DMS 273 treated with DMSO at 0.1 percent for 48 hours (cell line): ENCODE data around the gene PRKAR1B.
A peak's percentile ranks its signal among the peaks of the same experiment; 100 is the strongest.

Source experiments
- DNase-seq: peaks from one replicate; lab custom pipeline; 2025; lab: John Stamatoyannopoulos, UW

Gene PRKAR1B

DNA sequence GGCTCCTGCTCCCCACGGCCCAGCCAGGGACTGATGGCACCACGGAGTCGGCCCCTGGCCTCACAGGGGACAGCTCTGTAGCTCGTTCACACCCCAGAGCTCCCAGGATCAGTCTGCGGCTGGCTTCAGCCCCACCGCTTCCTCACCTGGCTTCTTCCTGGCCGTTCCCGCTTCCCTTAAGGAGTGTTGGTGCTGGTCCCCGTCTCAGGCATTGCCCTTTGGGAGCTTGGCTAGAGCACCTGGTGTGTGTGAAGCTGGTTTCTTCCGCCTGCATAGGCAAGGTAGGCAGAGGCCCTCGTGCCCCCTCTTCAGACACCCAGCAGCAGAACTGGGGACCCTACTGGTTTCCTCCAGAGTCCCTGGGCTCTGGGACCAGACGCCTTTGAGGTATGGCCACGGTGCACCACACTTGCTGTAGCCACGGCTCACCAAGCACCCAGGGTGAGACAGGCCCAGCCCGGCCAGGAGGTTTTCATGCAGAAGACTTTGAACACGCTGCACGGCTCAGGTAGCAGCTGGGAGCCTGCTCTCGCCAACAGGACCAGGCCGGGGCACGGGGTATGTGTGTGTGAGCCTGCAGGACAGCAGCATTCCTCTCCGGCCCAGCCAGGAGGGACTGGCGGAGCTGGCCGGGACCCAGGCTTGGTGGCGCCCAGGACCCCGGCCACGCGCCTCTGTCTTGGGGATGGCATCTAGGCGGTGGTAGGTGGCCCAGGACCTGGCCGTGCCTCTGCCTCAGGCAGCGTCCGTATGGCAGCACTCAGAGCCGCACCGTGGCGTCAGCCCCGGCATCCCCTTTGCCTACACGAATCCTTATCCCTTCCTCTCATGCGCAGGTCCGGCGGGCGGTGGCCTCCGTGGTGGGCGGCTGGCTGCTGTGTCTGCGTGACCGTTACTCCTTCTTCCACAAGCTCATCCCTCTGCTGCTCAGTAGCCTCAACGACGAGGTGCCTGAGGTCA, 13.2 kb upstream of the PRKAR1B start:
- DNase-seq, result no peak

DNA sequence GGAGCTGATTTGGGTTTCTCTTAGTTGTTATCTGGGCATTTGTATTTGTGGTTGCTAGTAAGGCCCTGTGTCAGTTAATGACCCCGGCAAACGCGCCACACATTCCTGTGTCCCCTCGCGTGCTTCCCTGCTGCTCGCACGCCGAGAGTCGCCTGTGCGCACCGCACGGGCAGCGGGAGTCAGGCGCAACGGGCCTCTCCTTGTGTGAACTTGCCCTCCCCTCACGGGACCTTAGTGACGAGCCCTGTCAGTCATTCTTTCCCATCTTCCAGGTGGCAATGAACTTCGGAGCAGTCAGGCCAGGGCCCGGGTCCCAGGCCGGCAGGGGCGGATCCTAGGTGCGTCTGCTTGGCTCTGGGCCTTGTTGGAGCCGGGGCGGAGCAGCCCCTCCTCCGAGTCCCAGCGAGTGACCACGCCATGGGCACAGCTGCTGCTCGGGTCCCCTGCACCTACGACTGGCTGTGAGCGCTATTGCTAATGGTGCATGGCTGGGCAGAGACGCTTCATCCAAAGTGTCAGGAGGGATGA, 12.4 kb upstream of the PRKAR1B start:
- no peak for DNase-seq

DNA sequence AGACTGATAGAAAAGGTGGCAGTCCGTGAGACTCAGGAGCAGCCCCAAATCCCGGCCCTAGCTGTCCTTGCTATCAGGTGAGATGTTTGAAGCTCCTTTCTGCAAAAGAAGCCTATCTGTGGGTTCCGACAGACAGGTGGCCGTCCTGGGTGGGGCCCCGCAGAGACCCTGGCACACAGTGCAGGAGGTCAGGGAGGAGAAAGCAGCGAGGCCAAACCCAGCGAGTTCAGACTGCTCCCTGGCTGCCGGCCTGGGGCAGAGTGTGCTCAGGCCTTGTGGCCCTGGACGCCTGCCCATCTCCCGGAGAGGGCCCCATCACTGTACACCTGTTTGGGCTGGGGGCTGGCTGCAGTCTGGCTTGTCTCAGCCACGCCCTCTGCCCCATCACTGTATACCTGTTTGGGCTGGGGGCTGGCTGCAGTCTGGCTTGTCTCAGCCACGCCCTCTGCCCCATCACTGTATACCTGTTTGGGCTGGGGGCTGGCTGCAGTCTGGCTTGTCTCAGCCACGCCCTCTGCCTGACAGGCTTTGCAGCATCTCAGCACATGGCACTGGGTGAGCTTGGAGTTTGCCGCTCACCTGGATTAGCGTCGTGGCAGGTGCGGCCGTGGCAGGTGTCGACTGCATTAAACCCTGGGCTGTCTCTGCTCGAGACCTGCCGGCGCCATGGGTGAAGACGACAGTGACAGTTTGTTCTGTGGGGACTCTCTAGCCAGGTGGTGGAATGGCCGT, 11.8 kb upstream of the PRKAR1B start:
- no peak for DNase-seq

DNA sequence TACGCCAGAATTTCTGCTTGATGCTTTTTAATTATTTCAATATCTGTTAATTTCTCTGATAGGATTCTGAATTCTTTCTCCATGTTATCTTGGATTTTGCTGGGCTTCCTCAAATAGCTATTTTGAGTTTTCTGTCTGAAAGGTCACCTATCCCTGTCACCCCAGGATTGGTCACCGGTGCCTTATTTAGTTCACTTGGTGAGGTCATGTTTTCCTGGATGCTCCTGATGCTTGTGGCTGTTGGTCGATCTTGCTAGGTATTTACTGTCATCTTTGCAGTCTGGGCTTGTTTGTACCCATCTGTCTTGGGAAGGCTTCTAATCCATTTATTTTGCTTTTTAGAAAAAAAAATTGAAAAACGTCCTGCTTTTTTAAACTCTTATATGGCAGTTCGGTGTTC, 11.2 kb upstream of the PRKAR1B start:
- DNase-seq, result no peak

DNA sequence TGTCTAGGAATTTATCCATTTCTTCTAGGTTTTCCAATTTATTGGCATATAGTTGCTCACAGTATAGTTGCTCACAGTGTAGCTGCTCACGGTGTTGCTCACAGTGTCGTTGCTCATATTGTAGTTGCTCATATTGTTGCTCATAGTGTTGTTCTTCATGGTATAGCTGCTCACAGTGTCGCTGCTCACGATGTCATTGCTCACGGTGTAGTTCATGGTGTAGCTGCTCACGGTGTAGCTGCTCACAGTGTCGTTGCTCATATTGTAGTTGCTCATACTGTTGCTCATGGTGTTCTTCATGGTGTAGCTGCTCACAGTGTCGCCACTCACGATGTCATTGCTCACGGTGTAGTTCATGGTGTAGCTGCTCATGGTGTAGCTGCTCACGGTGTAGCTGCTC, 7.7 kb upstream of the PRKAR1B start:
- no peak for DNase-seq

DNA sequence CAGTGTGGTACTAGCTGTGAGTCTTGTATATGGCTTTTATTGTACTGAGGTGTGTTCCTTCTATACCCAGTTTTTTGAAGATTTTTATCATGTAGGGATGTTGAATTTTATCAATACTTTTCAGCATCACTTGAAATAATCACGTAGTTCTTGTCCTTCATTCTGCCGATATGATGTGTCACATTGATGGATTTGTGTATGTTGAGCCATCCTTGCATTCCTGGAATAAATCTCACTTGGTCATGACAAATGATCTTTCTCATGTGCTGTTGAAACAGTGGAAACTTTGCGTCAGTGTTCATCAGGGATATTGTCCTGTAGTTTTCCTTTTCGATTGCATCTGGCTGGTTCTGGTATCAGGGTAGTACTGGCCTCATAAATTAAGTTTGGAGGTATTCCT, 7.1 kb upstream of the PRKAR1B start:
- DNase-seq, result no peak

DNA sequence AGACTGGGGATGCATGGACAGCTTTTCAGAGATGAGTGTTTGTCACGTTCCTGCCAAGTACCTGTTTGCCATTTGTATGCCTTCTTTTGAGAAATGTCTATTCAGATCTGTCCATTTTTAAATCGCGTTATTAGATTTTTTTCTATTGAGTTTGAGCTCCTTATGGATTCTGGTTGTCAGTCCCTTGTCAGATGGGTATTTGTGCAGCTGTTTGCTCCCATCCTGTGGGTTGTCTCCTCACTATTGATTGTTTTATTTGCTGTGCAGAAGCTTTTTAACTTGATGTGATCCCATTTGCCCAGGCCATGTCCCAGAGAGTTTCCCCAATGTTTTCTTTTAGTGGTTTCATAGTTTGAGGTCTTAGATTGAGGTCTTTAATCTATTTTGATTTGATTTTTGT, 5.5 kb upstream of the PRKAR1B start:
- DNase-seq, result no peak

DNA sequence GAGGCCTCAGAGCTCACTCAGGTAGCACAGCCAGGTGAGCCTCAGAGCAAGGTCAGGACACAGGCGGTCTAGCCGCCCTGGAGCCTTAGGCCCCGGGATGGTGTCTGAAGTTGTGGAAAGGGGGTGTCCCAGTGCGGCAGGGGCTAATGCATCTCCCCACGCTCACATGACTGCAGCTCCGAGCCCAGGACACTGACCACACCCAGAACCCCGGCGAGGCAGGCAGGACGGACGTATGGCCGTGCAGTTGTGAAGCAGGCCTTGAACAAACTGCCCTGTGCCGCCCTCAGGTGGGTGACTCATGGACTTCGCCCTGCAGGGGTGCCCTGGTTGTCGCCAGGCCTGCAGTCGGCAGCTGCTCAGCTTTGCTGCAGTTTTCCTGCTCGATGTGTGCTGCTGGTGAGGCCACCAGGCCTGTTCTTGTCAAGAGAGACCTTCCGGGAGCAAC, 5.0 kb upstream of the PRKAR1B start:
- DNase-seq, result peak; percentile 39

DNA sequence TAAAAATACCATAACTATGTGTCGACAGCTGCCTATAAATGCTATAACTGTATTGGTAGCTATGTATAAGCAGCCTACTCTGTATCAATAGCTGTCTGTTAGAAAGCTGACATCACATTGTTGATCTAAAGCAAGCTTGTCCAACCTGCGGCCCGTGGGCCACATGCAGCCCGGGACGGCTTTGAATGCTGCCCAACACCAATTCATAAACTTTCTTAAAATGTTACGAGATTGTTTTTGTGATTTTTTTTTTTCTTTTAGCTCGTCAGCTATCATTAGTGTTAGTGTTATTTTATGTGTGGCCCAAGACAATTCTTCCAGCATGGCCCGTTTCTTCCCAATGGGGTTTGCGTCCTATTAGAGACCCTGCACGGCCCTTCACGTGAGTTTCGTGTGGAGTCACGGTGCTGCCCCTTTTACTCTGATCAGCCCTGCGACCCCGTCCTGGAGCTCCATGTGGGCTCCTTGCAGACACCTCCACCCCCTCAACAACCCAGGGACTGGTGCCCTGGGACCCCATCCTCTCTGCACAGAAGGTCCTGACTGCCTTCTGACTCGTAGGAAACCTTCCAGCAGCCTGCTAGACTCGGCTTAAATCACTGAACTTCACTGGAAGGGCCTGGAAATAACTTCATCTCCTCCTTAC, 4.5 kb upstream of the PRKAR1B start:
- DNase-seq, result no peak

DNA sequence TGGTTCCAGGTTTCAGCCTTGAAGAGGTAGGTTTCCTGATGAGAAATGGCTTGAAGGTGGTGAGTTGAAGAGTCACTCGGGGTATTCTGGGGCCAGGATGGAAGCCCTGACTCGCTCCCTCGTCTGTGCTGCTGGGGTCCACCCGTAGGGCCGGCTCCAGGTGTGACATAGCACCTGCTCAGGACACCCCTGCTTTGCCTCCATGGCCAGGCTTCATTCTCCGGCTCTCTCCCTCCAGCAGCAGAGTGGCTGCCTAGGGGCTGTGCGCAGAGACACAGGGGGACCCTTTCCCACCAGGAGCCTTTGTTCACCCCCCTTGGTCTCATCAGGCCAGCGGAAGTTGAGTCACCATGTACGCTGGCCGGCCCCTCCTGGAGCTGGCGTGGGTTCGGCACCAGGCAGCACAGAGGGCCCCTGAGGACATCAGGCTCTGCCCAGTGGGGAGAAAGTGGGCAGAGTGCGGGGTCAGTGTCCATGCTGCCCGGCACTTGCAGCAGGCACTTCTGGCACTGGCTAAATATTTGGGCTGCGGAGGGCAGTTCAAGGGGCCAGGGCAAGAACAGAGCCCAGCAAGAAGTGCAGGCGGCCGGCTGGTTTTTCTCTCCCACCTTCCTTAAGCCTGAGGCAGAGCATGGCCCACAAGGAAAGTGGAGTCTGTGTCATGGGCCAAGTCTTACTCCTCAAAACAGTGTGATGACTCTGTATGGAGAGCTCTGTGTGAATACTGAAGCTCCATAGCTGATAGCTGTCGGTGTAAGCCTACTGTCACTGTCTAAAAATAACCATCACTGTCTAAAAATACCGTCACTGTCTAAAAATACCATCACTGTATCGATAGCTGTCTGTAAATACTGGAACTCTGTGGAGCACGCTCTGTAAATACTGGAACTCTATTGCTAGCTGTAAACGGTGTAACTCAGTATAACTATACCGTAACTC, 3.7 kb upstream of the PRKAR1B start:
- DNase-seq, result no peak

DNA sequence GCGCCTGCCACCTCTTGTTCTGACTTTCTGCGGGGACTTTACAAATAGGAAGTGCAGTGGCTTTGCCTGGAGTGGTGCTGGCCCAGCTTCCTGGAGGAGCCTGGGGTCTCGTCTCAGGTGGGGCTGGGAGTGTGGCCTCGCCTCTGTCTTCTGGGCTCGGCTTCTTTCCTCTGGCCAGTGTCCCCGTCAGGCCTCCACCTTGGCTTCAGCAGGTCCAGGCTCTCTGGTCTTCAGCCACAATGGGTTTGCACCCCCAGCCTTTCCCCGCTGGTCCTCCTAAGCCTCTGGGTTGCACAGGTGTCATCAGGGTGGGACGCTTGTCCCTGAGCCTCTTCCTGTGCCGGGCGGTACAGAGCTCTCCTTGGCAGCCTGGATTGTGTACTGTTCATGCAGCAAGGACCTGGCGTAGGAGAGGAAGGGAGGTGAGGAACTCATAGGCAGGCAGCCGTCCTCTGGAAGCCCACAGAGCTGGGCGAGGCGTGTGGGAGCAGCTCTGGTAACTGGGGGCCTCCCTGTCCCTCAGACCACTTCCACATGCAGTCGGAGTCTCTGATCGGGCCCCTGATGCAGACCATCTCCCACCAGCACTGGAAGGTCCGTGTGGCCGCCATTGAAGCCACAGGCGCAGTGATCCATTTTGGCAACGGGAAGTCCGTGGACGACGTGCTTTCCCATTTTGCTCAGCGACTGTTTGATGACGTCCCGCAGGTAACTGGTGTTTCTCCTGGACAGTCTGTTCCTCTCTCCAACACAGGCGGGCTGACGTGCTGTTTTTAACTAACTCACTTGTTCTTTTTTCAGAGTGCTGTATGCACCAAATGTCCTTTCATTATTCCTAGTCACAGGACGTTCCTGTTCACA, 2.3 kb upstream of the PRKAR1B start:
- no peak for DNase-seq

DNA sequence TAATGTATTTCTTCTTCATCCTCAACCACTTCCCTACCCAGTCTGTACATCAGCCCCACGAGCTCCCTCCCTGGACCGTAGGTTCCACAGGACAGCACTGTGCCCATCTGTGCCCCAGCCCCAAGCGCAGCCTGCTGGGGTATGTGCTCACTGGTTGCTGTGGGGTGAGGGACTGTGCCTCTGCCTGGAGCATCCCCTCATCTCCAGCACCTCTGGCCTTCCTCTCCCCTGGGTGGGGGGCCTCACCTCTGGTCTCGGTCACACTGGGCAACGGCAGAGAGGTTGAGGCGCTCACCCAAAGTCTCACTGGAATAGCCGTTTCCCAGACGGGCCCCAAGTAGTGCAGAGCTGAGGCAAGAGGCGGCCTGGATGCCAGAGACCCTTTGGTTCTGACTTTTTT, 1.5 kb upstream of the PRKAR1B start:
- DNase-seq, result no peak

DNA sequence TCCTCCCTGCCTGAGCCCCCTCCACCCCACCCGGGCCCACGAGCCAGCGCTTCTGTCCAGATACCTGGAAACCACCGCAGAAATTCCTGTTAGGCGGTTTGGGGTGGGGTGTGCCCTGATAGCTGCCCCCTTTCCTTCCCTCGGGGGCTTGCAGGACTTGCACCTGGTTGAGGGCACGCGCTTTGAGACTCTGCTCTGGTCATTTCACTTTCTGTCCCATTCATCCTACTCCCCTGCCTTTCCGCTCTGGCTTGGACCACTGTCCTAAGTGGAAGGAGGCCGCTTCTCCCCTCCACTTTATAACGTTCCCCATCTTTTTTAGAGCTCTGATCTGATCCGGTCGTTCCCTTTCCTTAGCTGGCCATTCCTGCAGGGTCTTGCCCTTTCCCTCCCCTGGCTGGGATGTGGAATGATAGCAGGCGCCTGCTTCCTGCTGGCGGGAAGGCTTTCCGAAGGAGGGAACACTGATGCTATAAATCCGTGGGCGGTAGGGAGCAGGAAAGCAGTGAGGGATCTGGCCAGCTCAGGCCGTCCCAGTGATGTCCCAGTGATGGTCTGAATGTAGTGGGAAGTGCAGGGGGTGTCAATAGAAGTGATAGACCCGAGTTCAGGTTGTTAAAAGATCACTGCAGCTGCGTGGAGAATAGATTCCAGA, 852 bp upstream of the PRKAR1B start:
- DNase-seq, result no peak

DNA sequence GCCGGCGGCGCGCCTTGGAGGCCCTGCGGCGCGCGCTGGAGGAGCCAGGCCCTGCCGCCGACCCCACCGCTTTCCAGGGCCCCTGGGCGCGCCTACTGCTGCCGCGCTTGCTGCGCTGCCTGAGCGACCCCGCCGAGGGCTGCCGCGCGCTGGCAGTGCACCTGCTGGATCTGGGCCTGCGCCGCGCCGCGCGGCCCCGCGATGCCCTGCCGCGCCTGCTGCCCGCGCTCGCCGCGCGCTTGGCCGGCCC, 302 bp downstream of the PRKAR1B start:
- no peak for DNase-seq

DNA sequence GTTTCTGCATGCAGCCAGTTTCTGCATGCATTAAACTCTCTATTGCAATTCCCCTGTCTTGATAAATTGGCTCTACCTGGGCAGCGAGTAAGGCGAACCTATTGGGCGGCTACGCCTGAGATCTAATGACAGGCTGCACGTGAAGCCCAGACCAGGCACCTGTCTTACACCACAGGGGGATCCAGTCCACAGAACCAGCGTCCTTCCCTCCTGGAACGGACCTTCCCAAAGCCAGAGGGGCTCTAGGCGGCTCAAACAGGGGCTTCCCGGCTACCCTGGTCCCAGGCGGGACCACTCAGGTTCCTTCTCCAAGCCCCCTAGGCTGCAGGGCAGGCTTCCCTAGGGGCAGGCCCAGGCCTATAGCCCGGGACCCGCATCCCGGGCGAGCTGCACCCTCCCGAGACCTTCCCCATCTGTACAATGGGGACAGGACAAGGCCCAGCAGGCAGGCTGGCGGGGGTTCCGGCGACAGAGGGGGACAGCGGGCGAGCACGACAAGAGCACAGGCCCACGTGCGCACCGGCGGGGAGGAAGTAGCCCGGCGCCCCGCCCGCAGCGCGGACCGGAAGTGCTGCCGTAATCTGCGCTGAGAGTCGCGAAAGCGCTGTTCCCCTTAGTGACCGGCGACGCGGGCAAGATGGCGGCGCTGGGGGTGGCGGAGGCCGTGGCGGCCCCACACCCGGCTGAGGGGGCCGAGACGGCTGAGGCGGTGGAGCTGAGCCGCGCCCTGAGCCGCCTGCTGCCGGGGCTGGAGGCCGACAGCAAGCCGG, 812 bp downstream of the PRKAR1B start, which contains the start of gene DNAAF5:
TSS of gene DNAAF5 (plus strand) at position 616 of the 770 bp plus-strand sequence. CDS start at position 638, 22 bp downstream.
- DNase-seq, result peak; percentile 86

DNA sequence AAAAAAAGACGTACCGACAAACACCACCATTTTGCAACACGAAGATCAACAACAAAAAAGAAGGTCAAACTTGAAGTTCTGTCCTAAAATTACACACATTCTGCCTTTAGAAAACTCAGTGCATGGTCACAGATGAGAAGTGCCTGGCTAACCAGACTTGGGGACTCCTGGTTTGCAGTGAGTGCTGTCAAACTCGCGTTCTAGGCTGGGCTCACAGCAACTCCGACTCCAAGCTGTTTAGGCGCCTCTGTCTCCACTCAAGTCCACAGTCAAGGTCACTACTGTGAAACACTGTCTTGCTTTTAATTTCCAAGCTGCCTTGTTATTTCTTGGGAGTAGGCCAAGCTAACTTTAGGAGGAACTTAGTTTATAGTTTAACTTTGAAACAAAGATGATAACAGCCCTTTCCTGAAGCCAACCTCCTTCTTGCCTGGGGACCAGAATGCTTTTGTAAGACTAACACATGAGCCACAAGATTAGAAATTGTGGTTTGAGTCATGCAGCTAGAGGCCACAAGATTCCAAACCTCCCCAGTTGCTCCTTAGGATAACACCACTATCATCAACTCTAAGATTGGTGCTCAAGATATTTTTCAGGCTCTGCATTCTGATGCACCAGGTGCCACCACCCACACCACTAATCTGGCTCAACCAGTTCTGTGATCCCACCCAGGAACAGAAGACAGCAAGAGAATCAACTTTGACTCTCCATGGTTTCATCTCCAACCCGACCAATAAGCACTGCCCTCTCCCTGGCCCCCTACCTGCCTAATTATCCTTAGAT, 1.7 kb downstream of the PRKAR1B start:
- DNase-seq, result no peak

DNA sequence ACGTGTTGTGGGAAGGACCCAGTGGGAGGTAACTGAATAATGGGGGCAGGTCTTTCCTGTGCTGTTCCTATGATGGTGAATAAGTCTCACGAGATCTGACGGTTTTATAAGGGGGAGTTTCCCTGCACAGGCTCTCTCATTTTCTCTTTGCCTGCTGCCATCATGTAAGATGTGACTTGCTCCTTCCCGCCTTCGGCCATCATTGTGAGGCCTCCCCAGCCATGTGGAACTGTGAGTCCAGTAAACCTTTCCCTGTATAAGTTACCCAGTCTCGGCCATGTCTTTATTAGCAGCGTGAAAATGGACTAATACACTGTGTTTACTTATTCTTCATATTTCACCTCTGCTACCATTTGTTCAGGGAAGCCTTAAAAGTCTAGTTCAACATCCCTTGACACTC, 2.8 kb downstream of the PRKAR1B start:
- no peak for DNase-seq

DNA sequence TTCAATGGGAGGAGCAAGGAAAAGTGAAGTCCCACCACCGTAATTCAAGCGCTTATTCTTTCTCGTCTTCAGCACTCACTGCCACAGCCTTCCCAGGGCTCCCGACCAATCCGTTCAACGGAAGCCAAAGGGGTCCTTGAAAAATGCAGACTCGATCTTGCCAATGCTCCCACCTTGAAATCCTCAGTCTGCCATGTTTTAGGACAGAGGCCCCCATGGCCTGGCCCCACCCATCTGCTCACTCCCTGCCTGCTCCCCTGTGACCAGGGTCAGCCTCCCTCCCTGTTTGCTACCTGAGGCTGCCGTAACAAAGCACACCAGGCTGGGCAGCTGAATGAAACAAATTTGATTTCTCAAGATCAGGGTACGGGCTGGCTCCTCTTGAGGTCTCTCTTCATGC, 3.5 kb downstream of the PRKAR1B start:
- DNase-seq, result no peak
